ENCODE results near the gene SCAPER.
"Not testable (repeated sequence)": the region's sequence is repeated elsewhere in the genome, so short reads cannot be mapped to it uniquely, and the experiment has no call there.

The SCAPER gene

GRCh38 chr15:76575679-76576078, 329.5 kb downstream of the SCAPER start:
- DNase-seq (ENCODE audit: low read depth in 2 of 2): no peak

GRCh38 chr15:76575274-76575673, 329.9 kb downstream of the SCAPER start:
- no peak for DNase-seq (ENCODE audit: low read depth in 2 of 2)

- no peak for DNase-seq (ENCODE audit: low read depth in 2 of 2)
Measured at GRCh38 chr15:76572983-76573314, 332.2 kb downstream of the SCAPER start.

GRCh38 chr15:76566276-76566675, 338.9 kb downstream of the SCAPER start:
- no peak for DNase-seq (ENCODE audit: low read depth in 2 of 2)

GRCh38 chr15:76565366-76565765, 339.8 kb downstream of the SCAPER start:
- DNase-seq (ENCODE audit: low read depth in 2 of 2): no peak

- DNase-seq (ENCODE audit: low read depth in 2 of 2): no peak
Measured at GRCh38 chr15:76555247-76555646, 349.9 kb downstream of the SCAPER start.

GRCh38 chr15:76553564-76553963, 351.6 kb downstream of the SCAPER start:
- DNase-seq (ENCODE audit: low read depth in 2 of 2): no peak

GRCh38 chr15:76553102-76553501, 352.0 kb downstream of the SCAPER start:
- no peak for DNase-seq (ENCODE audit: low read depth in 2 of 2)

- no peak for DNase-seq (ENCODE audit: low read depth in 2 of 2)
Measured at GRCh38 chr15:76546805-76547204, 358.3 kb downstream of the SCAPER start.

- DNase-seq (ENCODE audit: low read depth in 2 of 2): no peak
Measured at GRCh38 chr15:76533995-76534394, 371.1 kb downstream of the SCAPER start.

- DNase-seq (ENCODE audit: low read depth in 2 of 2): no peak
Measured at GRCh38 chr15:76533060-76533820, 371.9 kb downstream of the SCAPER start.

- no peak for DNase-seq (ENCODE audit: low read depth in 2 of 2)
Measured at GRCh38 chr15:76529911-76530310, 375.2 kb downstream of the SCAPER start.

GRCh38 chr15:76526111-76526510, 379.0 kb downstream of the SCAPER start:
- DNase-seq (ENCODE audit: low read depth in 2 of 2): no peak

- DNase-seq (ENCODE audit: low read depth in 2 of 2): no peak
Measured at GRCh38 chr15:76517910-76518309, 387.2 kb downstream of the SCAPER start.

GRCh38 chr15:76514282-76514681, 390.9 kb downstream of the SCAPER start:
- no peak for DNase-seq (ENCODE audit: low read depth in 2 of 2)

- DNase-seq (ENCODE audit: low read depth in 2 of 2): no peak
Measured at GRCh38 chr15:76512971-76513370, 392.2 kb downstream of the SCAPER start.

- not testable (repeated sequence) for DNase-seq (ENCODE audit: low read depth in 2 of 2)
Measured at GRCh38 chr15:76510663-76511062, 394.5 kb downstream of the SCAPER start.

- no peak for DNase-seq (ENCODE audit: low read depth in 2 of 2)
Measured at GRCh38 chr15:76503804-76504203, 401.3 kb downstream of the SCAPER start.

- no peak for DNase-seq (ENCODE audit: low read depth in 2 of 2)
Measured at GRCh38 chr15:76503121-76503520, 402.0 kb downstream of the SCAPER start.

GRCh38 chr15:76502678-76503077, 402.5 kb downstream of the SCAPER start:
- DNase-seq (ENCODE audit: low read depth in 2 of 2): no peak

- DNase-seq (ENCODE audit: low read depth in 2 of 2): not testable (repeated sequence)
Measured at GRCh38 chr15:76502185-76502584, 403.0 kb downstream of the SCAPER start.

- no peak for DNase-seq (ENCODE audit: low read depth in 2 of 2)
Measured at GRCh38 chr15:76501726-76502125, 403.4 kb downstream of the SCAPER start.

GRCh38 chr15:76501011-76501410, 404.1 kb downstream of the SCAPER start:
- no peak for DNase-seq (ENCODE audit: low read depth in 2 of 2)

GRCh38 chr15:76495487-76495886, 409.7 kb downstream of the SCAPER start:
- no peak for DNase-seq (ENCODE audit: low read depth in 2 of 2)
